ENCODE measurements around the gene ADAMTS15.

GRCh38 chr11:130471731-130472433 lies 23.4 kb downstream of the ADAMTS15 start:
- TF ChIP-seq, protein P1, sequence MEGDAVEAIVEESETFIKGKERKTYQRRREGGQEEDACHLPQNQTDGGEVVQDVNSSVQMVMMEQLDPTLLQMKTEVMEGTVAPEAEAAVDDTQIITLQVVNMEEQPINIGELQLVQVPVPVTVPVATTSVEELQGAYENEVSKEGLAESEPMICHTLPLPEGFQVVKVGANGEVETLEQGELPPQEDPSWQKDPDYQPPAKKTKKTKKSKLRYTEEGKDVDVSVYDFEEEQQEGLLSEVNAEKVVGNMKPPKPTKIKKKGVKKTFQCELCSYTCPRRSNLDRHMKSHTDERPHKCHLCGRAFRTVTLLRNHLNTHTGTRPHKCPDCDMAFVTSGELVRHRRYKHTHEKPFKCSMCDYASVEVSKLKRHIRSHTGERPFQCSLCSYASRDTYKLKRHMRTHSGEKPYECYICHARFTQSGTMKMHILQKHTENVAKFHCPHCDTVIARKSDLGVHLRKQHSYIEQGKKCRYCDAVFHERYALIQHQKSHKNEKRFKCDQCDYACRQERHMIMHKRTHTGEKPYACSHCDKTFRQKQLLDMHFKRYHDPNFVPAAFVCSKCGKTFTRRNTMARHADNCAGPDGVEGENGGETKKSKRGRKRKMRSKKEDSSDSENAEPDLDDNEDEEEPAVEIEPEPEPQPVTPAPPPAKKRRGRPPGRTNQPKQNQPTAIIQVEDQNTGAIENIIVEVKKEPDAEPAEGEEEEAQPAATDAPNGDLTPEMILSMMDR (conservative IDR thresholded peaks at IDR 0.05; ENCODE audit: low read depth, low read length): no peak
- TF ChIP-seq FOS (IDR thresholded peaks at IDR 0.05; ENCODE audit: low read depth, low read length) (no peak), POLR2A (IDR thresholded peaks at IDR 0.05; ENCODE audit: low read depth, low read length) (no peak), SMC3 (IDR thresholded peaks at IDR 0.05; ENCODE audit: low read depth, low read length) (no peak), MXI1 (IDR thresholded peaks at IDR 0.05; ENCODE audit: borderline replicate concordance, low read depth, low read length) (no peak), RAD21 (IDR thresholded peaks at IDR 0.05; ENCODE audit: low read length) (no peak), CEBPB (IDR thresholded peaks at IDR 0.05; ENCODE audit: low read depth, low read length) (no peak), BHLHE40 (IDR thresholded peaks at IDR 0.05; ENCODE audit: low read depth, low read length) (no peak), RCOR1 (IDR thresholded peaks at IDR 0.05; ENCODE audit: insufficient replicate concordance, low read length) (no peak), ELK1 (IDR thresholded peaks at IDR 0.05; ENCODE audit: borderline replicate concordance, low read depth, low read length) (no peak)

All from IMR-90 (cell line).